DMS 273 (cell line): Measurements from ENCODE around the gene GPC4.

Experiments
- DNase-seq: peaks from one replicate; lab custom pipeline; 2025; ENCODE audit not compliant: unreplicated experiment; lab: John Stamatoyannopoulos, UW

The GPC4 gene

DNA sequence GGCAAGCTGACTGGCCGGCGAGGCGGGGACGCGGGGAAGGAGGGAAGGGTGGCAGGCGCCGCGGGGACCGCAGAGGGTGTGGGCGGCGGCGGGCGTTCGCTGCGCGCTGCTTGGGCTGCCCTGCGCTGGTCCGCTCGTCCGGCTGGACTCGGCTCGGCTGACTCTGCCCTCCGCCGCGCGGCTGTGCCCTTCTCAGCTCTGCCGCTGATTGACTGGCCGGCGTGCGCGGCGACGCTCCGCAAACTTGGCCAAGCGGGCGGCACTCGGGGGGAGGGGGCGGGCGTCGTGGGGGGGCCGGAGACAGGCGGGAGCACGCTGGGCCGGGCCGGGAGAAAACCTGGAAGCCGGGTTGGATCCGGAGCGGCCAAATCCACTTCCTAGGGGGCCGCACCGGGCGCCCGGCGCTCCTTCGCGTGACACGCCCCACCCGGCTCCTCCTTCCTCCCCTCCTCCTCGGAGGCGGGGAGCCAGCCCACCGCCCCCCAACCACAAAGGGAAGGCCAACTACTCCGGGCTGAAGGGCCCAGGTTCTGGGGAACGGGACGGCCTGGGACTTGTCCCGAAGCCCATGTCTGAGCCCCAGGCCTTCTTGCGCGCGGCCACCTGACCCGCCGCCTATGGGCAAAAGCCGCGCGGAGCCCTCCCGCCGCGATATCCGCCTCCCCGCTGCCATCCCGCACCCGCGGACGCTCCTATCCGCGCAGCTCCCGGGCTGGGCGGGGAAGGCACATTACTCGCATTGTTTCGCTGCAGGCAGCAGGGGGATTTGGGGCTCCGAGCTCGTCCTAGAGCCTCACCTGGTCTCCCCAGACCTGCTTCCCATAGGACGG is at the start of gene GPC4:
GPC4 (minus strand) TSS at position 214 of the 830 bp plus-strand sequence. CDS start 524 bp downstream, outside the sequence.
- peak; percentile 92 for DNase-seq

DNA sequence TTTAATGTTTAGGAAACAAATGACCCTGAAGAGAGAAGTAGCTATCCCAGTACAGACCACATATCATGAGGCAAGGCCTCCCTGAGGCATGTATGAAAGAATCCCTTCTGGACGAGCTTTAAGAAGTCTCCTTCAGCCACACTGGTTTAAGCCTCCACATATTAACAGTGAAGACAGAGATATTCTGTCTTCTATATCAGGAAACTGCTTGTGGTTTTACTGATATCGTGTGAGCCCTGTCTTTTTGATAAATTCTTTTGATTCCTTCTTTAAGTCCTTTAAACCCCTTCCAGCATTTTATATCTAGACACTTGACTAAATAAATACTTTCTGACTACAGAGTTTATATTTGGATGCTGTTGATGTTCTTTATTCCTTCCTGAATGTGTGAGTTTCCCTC is 45.9 kb upstream of the GPC4 start:
- no peak for DNase-seq

- DNase-seq = no peak
These were observed 39.6 kb upstream of the GPC4 start for GRCh38 chrX:133454924-133455323.

- no peak for DNase-seq
These were observed 39.2 kb upstream of the GPC4 start for GRCh38 chrX:133454491-133454914.

- DNase-seq = peak; percentile 17
These were observed 33.3 kb upstream of the GPC4 start for GRCh38 chrX:133448512-133449076.

DNA sequence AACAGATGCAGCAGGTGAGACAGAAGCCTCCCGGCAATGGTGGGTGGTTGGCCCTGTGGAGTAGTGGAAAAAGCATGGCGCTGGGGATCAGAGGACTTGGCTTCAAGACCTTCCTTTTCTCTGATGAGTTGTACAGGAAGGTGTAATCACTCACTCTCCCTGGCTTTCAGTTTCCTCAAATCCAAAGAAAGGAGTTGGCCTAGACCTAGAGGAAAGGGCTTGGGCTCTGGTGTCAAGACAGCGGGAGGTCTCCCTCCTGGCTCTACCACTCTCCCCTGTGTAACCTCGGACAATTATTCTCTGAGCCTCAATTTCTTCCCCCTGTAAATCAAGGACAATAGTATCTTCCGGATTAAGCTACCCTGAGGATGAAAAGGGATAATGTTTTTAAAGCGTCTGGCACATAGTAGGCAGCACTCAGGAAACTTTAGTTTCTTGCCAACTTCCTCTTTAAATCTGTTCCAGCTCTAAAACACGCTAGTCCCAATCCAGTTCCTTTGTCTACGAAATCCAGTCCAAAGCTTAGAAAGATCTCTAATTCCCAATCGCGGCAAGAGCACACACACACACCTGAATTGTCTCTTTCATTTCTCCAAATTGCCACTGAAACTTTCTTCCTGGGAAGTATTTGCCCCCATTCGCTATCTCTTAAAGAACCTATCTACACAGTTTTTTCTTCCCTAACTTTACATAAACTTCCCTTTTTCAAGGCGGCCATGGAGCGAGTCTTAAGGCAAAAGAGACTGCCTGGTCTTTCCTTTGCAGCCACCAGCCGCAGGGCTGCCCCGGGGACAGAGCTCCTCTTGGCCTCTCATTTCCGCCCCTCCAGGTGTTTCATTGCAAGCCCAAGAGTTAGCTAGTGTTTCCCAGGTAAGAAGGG is 29.9 kb upstream of the GPC4 start:
- peak; percentile 77 for DNase-seq

GRCh38 chrX:133444196-133444595 is 28.9 kb upstream of the GPC4 start:
- DNase-seq = peak; percentile 58

DNA sequence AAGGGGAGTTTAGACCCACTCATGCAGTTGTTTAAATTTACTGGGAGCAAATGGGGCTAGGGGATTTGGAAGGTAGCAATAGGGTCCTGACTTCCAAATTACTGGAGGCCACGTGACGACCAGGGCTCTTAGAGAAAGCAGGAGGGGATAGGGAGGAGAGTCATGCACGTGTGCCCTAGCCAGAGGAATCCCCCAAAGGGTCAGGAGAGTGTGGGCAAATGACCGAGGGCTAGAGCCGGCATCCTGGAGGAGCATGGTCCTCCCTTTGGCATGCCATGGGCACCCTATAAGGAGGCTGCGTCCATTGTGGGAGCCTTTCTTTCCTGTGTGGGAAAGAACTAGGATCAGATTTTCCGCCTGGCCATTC is 25.5 kb upstream of the GPC4 start:
- DNase-seq = no peak

DNA sequence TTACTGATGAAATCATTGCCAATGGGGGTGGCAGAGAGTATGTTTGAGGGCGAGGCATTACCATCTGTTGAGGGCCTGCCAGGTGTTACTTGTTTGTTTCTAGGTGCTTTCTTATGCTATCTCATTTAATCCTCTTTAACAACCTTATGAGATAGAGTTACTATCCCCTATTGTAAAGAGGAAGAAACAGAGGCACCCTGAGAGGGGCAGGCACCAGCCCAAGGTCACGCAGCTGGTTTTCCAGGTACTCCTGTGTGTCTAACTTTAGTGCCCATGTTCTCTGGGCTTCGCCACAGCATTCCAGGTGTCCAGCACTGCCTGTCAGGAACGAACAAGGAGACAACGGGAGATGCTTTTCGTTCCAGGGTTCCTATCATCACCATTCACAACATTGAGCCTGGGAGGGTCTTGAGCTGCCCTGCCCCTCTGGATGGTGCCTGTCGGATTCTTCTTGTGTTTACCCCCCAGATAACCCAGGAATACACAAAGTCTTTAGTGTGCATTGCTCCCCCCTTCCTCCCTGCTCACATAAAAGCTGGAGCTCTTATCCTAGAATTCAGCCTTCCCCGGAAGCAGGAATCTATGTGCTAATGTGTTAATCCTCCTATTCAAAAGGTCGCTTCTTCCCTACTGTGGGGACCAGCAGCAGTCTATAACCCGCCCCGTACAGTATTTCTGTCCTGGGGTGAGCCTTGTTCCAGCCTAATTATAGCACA is 24.9 kb upstream of the GPC4 start:
- DNase-seq = peak; percentile 59

- DNase-seq = peak; percentile 49
These were observed 22.5 kb upstream of the GPC4 start for GRCh38 chrX:133437766-133438165.

DNA sequence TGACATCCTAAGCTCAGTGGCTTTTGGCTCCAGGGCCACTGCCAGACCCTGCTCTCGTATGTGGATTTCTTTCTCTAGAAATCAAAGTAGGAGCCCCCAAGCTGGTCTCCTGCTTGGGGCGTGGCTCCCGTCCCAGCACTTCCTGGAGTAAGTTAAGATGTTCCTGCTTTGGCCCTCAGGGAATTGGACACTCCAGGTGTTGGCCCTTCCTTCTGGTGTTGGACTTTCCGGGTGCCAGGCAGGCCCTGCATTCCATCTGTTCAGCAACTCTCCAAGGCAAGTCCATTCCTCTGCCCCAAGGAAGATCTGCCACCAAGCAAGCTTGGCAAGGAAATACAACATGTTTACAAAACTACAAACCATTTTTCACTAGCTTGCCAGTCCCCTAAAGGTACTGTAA is 22.1 kb upstream of the GPC4 start:
- peak; percentile 66 for DNase-seq

GRCh38 chrX:133435544-133436124 is 20.3 kb upstream of the GPC4 start:
- DNase-seq = peak; percentile 49

DNA sequence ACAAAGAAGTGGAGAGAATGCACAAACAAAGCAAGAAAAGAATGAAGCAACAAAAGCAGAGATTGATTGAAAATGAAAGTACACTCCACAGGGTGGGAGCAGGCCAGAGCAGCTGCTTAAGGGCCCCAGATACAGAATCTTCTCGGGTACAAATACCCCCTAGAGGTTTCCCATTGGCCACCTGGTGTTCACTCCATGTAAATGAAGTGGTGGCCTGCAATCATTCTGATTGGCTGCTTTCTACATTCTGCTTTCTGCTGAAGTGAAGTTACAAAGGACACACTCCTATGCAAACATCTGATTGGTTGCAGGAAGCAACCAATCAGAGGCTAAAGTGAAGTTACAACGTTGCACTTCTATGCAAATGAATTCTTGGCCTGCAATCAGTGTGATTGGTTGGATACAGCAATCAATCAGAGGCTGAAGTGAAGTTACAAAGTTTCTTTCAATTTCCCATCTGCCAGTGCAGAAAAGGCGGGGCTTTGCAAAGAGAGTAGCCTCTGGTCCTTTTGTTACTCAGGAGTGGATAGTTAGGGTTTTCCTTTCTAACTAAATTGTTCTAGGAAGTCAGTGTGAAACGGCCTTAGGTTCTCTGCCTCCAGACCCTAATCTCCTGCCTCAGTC is 19.0 kb upstream of the GPC4 start:
- DNase-seq = peak; percentile 55

- no peak for DNase-seq
These were observed 4.6 kb upstream of the GPC4 start for GRCh38 chrX:133419911-133420310.

DNA sequence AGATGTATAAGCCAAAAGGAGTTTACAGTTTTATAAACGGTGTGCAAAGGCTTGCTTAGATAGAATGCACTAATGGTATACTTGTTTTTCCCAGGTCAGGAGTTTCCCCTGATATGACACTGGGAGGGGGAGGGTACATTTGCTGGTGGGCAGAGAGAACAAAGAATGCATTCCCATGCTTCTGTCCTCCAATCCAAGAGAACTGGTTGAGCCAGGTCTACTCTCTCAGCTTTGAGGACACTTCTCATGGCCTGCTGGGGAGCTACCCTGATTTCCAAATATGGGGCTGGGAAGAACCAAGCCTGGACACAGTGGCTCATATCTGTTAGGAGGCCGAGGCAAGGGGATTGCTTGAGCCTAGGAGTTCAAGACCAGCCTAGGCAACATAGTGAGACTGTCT is 3.3 kb upstream of the GPC4 start:
- DNase-seq = no peak

- DNase-seq = no peak
These were observed 2.1 kb upstream of the GPC4 start for GRCh38 chrX:133417364-133417763.

DNA sequence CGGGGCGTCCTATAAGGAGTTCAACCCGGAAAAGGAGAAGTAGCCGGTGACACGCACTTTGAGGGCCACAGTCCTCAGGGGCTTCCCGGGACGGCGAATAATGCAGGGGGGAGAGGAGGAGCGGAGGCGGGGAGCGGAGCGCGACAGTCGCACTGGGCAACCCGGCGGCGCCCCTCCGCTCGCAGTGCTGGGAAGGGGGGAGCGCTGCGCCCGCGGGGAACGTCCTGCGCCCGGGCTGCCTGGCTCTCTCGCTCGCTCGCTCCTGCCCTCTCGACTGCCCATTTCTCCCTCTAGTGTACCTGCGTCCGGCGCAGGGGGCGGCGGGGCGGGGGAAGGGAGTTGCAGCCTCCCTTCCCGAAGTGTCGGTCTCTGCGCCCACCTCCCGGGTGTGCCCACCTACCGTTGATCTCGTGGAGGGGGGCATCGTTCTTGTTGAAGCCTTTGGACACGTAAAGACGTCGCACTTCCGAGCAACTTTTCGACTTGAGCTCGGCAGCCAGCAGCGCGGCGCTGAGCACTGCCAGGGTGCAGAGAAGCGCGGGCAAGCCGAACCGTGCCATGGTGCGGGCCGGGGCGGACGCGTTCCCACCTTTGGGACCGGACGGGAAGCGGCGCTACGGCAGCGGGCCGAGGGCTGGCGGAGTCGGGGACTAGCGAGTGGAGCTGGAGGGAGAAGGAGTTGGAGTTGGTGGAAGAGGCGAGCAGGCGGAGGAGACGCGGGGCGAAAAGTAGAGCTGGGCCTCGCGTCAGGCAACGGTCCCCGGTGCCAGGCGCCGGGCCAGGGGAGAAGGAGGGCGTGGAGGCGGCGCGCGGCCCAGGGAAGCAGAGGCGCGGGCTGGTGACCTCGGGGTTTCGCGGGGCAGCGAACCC is 648 bp downstream of the GPC4 start:
- DNase-seq = peak; percentile 67

GRCh38 chrX:133413218-133413925 is 1.9 kb downstream of the GPC4 start:
- peak; percentile 42 for DNase-seq

DNA sequence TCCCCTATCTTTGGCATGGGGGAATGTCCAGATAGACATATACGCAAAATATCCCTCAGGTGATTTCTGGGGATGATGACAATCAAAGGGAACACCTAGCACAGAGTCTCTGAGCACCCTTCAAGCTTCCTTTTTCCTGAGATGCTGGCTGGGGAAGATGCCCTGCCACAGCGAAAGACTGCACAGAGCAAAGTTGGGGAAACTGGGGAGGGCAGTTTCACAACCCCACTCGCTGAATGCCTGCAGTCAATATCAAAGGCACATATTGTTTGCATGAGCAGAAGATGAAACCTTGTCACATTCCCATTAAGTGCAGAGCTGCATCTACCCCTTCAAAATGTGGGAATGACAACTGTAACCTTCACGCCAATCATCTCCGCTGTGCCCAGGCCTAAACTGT is 2.6 kb downstream of the GPC4 start:
- no peak for DNase-seq
